ENCODE measurements around the gene DNAH5. TPM values are rescaled to one million over a fixed set of nuclear protein-coding genes. Genes with fewer than 3 reads are reported as not detected.

DNAH5 gene
- total and polyA plus RNA-seq, 2 donors (not counting 3 experiments of a cell fraction or from before 2014, with no cell fraction given), result 0.23 to 1.7 TPM

GRCh38 chr5:13735691-13736090 lies 208.8 kb downstream of the DNAH5 start:
- no peak for TF ChIP-seq MYC (IDR thresholded peaks at IDR 0.05; ENCODE audit: low read depth, low read length)
- TF ChIP-seq POLR2AphosphoS5 (IDR thresholded peaks at IDR 0.05; ENCODE audit: insufficient read depth, low read depth, low read length), result no peak
- no peak for TF ChIP-seq POLR2A (IDR thresholded peaks at IDR 0.05; ENCODE audit: low read depth, low read length)
- TF ChIP-seq EZH2 (IDR thresholded peaks at IDR 0.05; ENCODE audit: borderline replicate concordance, low read depth, low read length, severe bottlenecking), result no peak
- no peak for TF ChIP-seq GATA2 (IDR thresholded peaks at IDR 0.05; ENCODE audit: insufficient read depth, insufficient read length, low read depth, low read length)
- no peak for TF ChIP-seq JUN (IDR thresholded peaks at IDR 0.05; ENCODE audit: borderline replicate concordance, insufficient read depth, insufficient read length, low read depth)
- TF ChIP-seq FOS (IDR thresholded peaks at IDR 0.05; ENCODE audit: borderline replicate concordance, insufficient read depth, low read length), result no peak
- no peak for TF ChIP-seq MAX (IDR thresholded peaks at IDR 0.05; ENCODE audit: insufficient read depth, insufficient read length)
- no peak for TF ChIP-seq CTCF (IDR thresholded peaks at IDR 0.05; ENCODE audit: extremely low read depth in 1 of 2, insufficient read depth in 1 of 2, low read depth in 1 of 2, low read length in 2 of 2)
- Histone ChIP-seq H3K9ac (replicated peaks; ENCODE audit: extremely low read depth, insufficient read depth, low read length) (no peak overlapping the region), H4K20me1 (replicated peaks; ENCODE audit: control insufficient read depth, extremely low read depth, insufficient read depth, low read length) (no peaks in the 10 kb centered on the region), H3K9me1 (replicated peaks; ENCODE audit: control insufficient read depth, extremely low read depth, insufficient read depth, low read length) (no peaks in the 10 kb centered on the region), H3K4me3 (replicated peaks in 1 of 3; ENCODE audit: insufficient read depth in 1 of 3, low read depth in 1 of 3, low read length in 3 of 3) (no peak overlapping the region), H3K4me2 (ENCODE audit: insufficient read depth, low read length) (no peak overlapping the region), H2AFZ (ENCODE audit: low read depth, low read length) (no peak overlapping the region), H3K27me3 (ENCODE audit: control insufficient read depth in 2 of 2, insufficient read depth in 2 of 2, low read length in 2 of 2) (no peaks in the 10 kb centered on the region), H3K9me3 (replicated peaks; ENCODE audit: control insufficient read depth, insufficient read depth, low read length) (no peaks in the 10 kb centered on the region), H3K4me1 (ENCODE audit: control insufficient read depth, extremely low read depth, insufficient read depth, low read length) (no peaks in the 10 kb centered on the region), H3K27ac (ENCODE audit: insufficient read depth, low read depth, low read length) (no peak overlapping the region), H3K79me2 (ENCODE audit: control insufficient read depth, insufficient read depth, low read length) (no peaks in the 10 kb centered on the region), H3K36me3 (ENCODE audit: control insufficient read depth in 2 of 2, extremely low read depth in 1 of 2, insufficient read depth in 2 of 2, low read length in 2 of 2) (no peaks in the 10 kb centered on the region)
- dilution Hi-C loops (cut with MboI; ENCODE audit: extremely low pct_ligation_motif_present, low sequenced_read_pairs), result no loop called here
- ChIA-PET CTCF (no interaction called here), POLR2A (no interaction called here)
- DNase-seq (ENCODE audit: low read depth, low spot score) (no peak), FAIRE-seq (no peak)
- no TSS peak for BruUV-seq (replicated peaks)
- intact Hi-C loops (cut with micrococcal nuclease), result no loop called here

Measured in endothelial cell of umbilical vein (primary cell).